Stimulated activated CD8-positive, alpha-beta memory T cell treated with anti-CD3 and anti-CD28 coated beads, Interleukin-15, amount 100 ng/mL, for 48 hours (primary cell): ENCODE results near the gene PCNX3.
A peak's percentile ranks its signal among the peaks of the same experiment; 100 is the strongest.
"Not testable (repeated sequence)": the region's sequence is repeated elsewhere in the genome, so short reads cannot be mapped to it uniquely, and the experiment has no call there.

Experiments
- DNase-seq, 2 donors: peaks; one replicate each; pipeline ENCODE4 v3.0.0-alpha.2; 2020; ENCODE audit warnings: low read depth in 2 of 2

Gene PCNX3

DNA sequence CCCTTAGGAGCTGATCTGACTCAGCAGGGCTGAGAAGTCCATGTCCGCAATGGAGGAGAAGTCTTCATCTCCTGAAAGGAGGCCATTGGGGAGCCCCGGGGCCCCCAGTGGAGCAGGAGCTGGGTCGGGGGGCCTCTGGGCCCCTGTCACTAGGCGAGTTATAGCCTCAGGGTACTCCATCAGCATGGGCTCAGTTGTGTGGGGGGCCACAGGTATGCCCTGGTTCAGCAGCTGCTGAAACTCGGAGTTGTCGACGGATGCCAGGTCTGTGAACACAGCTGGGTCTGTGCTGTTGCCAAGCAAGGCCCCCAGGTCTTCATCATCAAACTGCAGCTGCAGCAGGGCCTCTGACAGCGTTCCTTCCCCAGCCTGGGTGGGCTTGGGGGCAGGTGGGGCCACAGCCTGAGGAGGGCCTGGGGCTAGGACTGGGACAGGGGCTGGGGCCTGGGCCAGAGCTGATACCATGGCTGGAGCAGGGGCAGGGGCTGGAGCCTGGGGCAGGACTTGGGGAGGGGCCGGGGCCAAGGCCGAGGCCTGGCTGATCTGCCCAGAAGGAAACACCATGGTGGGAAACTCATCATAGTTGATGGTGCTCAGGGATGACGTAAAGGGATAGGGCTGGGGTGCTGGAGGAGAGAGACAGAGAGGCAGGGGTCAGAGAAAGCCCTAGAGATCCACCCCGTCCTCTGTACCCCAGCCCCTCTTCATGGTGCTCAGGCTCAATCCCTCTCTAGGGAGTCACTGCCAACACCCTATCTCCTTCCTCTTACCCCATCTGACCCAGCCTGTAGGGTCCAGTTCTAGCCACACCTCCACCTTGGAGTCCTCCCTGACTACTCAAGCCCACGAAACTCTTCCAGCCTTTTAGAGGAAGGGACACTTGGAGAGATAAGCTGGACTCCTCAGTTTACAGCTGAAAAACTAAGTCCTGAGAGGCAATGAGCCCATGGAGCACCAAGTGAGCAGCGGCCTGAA is 39.1 kb downstream of the PCNX3 start:
- DNase-seq = no peak

DNA sequence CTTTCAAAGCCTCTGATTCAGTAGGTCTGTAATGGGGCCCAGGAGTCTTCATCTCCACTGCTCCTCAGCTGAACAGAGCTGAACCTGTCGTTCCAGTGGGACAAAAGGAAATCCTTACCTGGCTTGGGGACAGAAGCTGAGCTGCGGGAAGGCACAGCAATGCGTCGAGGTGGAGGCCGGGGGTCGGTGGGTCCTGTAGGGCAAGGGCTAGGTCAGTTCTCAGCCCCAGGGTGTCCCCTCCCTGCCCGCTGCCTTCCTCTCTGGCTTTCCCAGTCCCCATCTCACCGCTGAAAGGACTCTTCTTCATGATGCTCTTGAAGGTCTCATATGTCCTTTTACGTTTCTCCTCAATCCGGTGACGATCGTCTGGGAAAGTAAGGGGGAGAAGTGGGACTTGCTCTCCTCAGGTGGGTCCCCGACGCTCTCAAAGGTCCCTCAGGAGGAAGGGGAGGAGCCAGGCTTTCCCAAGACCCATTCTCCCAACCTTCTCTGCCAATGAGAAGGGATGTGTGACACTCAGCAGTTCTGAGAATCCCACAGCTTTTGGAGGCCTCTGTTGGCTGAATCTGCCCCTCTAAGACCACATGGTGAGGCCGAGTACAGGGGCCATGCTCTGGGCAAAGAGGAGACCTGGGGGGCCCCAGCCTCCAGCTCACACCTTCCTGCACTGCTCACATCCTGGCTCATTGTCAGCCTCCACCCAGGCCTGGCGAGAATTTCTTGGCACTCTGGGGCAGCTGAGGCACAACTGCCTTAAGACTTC is 40.2 kb downstream of the PCNX3 start:
- no peak for DNase-seq

DNA sequence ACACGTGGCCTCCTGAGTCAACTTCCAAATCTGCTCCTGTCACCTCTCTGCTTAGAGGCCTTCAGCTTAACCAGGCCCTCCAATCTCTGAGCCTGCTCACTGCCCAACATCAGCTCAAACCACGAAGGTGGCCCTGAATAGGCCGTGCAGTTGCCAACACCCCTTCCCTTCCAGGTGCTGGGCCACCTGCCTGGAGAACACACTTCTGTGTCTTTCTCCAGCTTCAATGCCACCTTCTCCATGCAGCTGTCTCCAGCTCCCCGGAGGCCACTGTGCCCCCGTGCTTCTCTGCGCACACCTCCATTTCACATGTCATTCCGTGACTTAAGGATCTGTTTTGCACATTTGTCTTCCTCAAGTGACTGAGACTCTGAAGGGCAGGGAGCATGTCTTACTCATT is 41.9 kb downstream of the PCNX3 start:
- DNase-seq = no peak

GRCh38 chr11:65658174-65659021 is 42.8 kb downstream of the PCNX3 start:
- no peak for DNase-seq

- no peak for DNase-seq
These were observed 44.5 kb downstream of the PCNX3 start for GRCh38 chr11:65660038-65660437.

- not testable (repeated sequence) for DNase-seq
These were observed 45.3 kb downstream of the PCNX3 start for GRCh38 chr11:65660908-65661307.

GRCh38 chr11:65661599-65662246 is 46.1 kb downstream of the PCNX3 start:
- DNase-seq = no peak

DNA sequence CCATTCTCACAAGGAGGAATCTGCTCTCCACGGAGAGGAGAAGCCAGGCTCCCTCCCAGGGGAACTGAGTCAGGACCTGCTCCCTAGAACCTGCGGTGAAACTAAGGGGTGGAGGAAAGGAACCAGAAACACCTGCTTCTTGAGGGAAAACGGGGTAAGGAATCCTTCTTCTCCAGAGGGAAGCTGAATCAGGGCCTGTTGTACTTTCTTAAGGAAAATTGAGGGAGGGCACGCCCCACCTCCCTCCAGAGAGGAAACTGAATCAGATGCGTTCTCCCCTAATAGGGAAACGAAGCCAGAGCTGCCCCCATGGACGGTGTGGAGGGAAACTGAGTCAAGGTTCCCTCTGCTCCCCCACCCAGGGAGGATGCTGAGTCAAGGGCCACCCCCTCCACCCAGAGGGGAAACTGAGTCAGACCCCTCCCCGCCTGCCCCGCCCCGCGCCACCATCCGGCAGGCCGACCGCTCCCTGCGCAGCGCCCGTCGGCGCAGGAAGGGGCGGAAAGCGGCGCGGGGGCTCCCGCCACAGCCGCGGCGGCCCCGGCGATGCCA is 46.7 kb downstream of the PCNX3 start:
- DNase-seq = no peak

DNA sequence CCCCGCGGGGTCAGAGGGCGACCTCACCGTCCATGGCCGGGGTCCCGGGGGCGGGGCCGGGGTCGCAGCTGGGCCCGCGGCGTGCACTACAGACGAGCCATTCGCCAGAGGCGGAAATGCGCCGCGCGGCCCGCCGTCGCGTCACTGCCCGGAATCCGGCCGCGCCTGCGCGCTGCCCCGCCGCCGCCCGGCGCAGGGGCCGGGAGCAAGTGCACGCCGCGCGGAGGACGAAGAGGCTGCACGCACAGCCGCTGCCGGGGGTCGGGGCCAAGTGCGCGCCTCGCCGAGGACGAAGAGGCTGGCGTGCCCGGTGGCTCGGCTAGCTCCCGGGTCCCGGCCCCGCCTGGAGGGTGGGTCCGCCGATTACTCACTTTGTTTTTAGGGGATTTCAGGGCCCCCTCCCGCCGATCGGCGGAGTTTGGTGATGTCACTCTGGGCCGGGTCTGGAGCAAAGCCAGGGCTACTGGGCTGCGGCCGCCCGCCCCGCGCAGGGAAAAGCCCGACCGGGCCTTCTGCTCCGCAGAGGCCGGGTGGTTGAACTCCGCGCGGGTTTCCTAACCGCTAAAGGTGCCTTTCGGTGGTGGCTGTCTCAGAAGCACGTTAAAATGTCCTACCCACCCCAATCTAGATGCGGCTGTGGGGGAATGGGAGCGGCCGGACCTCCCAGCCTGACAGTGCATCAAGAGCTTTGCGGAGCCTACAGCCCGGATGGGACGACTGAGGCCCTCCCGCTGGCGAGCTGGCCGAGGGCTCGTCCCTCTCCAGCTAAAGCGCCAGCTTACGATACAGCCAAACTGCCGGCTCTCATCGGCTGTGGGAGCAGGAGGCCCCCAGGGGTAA is 47.4 kb downstream of the PCNX3 start, which contains the start of gene RELA:
RELA (minus strand) TSS at position 118 of the 840 bp plus-strand sequence; CDS start at position 34, 84 bp downstream.
- peak; percentile 90 to 91 for DNase-seq

DNA sequence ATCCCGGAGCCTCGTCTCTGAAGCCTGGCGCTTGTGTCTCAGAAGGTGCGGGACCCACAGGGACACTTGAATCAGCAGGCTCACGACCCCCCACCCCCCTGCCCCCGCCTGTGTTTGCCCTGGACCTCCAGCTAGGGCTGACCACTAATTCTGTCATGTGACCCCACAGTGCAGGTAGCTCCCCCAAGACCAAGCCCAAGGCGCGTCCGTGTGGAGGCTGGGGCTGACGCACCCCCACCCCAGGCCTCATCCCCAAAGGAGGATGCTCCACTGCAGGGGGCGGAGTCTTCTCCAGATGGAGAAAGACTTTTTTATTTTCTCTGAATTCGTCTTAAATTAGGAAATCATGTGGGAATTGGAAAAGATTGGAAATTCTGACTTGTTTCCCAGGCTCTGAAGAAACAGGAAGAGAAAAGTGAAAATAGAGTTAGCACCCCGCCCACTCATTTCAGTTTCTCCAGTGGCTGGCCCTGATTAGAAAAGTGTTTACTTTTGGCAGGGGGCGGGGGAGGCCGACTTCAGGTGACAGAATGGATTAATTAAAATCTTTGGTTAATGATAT is 48.1 kb downstream of the PCNX3 start:
- peak in 1 of 2 donors; percentile 36 for DNase-seq

- no peak for DNase-seq
These were observed 56.7 kb downstream of the PCNX3 start for GRCh38 chr11:65672180-65672860.

DNA sequence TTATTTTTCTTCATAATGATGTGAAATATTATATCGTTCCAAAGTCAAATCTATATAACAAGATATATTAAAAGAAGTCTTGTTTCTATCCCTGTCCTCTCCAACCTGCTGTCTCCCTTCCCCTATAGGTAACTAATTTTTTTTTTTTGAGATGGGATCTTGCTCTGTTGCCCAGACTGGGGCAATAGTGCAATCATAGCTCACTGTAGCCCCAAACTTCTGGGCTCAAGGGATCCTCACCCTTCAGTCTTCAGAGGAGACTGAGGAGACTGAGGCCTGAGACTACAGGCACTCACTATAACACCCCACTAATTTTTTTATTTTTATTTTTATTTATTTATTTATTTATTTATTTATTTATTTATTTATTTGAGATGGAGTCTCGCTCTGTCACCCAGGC is 57.4 kb downstream of the PCNX3 start:
- DNase-seq = no peak

DNA sequence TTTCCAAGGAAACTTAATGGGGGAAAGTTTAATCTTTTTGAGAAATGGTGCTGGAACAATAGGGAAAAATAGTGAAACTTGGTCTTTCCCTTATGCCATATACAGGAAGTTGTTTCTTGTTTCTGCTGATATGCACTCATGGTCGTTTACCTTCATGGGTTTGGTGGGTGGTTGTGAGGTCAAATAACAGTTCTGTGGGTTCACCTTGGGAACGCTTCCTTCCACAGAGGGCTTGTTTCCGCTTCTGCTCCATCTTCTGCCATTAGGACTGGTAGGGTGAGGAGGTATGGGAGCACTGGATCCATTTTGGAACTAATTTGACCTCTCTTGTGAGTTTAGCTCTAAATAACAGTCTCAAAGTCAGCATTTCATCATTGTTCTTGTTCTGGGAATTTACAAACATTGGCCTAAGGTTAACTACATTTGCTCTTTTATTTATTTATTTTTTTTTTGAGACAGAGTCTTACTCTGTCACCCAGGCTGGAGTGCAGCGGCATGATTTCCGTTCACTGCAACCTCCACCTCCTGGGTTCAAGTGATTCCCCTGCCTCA is 64.7 kb downstream of the PCNX3 start:
- DNase-seq = no peak

- DNase-seq = not testable (repeated sequence)
These were observed 67.9 kb downstream of the PCNX3 start for GRCh38 chr11:65683480-65683879.

DNA sequence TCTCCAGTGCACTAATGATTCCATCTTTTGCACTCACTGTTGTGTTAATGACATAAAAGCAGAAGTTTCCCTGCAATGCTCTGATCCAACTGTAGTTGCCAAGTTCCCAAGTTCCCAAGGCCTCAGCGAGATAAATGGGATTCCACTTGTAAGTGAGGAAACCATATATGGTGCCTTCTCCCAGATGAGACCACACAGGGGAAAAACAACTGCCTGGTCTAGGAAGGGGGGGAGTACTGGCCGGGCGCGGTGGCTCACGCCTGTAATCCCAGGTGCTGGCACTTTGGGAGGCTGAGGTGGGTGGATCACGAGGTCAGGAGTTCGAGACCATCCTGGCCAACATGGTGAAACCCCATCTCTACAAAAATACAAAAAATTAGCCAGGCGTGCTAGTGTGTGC is 70.4 kb downstream of the PCNX3 start:
- no peak for DNase-seq
